ENCODE data around the gene GIT1.
"Not testable (repeated sequence)": the region's sequence is repeated elsewhere in the genome, so short reads cannot be mapped to it uniquely, and the experiment has no call there.

The GIT1 gene

DNA sequence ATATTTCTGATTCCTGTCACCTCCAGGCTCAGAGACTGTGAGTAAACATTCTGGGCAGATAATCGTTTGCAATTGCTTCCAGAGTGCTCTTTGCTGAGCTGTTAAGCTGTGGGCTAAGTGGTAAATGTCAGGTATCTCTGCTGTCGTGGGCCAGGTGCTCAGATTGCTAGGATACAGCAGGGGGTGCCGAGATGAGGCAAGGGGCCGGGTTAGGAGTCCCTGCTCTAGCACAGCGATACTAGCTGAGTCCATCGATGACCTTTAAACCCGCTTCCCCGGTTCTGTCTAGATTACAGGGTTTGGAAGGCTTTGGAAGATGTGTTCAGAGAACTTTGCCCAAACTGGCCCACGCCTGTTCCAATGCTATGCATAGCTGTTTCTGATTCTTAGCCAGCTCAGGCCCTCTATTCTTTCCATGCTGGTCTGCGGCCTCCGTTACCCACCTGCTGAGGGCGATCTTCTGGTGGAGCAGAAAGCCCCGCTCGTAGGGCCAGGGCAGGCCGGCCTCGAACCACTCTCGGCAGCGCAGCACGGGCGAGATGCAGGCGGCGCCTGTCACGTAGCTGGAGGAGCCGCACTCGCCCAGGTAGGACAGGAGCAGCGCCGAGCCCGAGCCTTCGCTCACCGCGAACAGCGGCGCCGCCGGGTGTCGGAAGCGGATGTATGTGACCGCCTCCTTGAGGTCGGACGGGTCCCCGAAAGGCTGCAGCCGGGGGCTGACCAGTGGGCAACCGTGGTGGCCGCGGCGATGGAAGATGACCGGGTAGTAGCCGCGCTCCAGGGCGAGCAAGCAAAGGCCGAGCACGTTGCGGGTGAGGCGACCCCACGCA lies 23.6 kb downstream of the GIT1 start:
- ChIA-PET POLR2A (ENCODE audit: low non-redundant PET) (no interaction called here), CTCF (interaction anchor here (0.6 to 1.4 kb wide), 5 partner anchors 29 to 242 kb away, joined by 3 read pairs; no protein-coding TSS in a partner anchor)
- H3K27ac ChIP-seq = peak overlapping the region; percentile 98
- no peak for TF ChIP-seq CTCF (conservative IDR thresholded peaks at IDR 0.05; ENCODE audit: low read depth)
- no peak for DNase-seq (ENCODE audit: low spot score)

GRCh38 chr17:29563816-29564215 lies 25.6 kb downstream of the GIT1 start:
- no peak for TF ChIP-seq CTCF (conservative IDR thresholded peaks at IDR 0.05; ENCODE audit: low read depth)
- no peak for DNase-seq (ENCODE audit: low spot score)
- no peak overlapping the region for H3K27ac ChIP-seq
- POLR2A ChIA-PET (ENCODE audit: low non-redundant PET) = no interaction called here
- CTCF ChIA-PET = interaction anchor here (0.6 kb wide), 1 partner anchor 60 kb away, joined by 5 read pairs; no protein-coding TSS in a partner anchor

GRCh38 chr17:29562615-29563014 lies 26.8 kb downstream of the GIT1 start:
- no peak for DNase-seq (ENCODE audit: low spot score)
- TF ChIP-seq CTCF (conservative IDR thresholded peaks at IDR 0.05; ENCODE audit: low read depth) = no peak
- ChIA-PET POLR2A (ENCODE audit: low non-redundant PET) (no interaction called here), CTCF (interaction anchor here (0.7 kb wide), 1 partner anchor 10 kb away, joined by 3 read pairs; no protein-coding TSS in a partner anchor)
- H3K27ac ChIP-seq = no peak overlapping the region

- H3K27ac ChIP-seq = no peak overlapping the region
- no peak for TF ChIP-seq CTCF (conservative IDR thresholded peaks at IDR 0.05; ENCODE audit: low read depth)
- POLR2A ChIA-PET (ENCODE audit: low non-redundant PET) = no interaction called here
- CTCF ChIA-PET = interaction anchor here (0.5 to 0.7 kb wide), 3 partner anchors 8 to 83 kb away, joined by 3 to 4 read pairs (median 3); no protein-coding TSS in a partner anchor
- no peak for DNase-seq (ENCODE audit: low spot score)
Observed at GRCh38 chr17:29561554-29562517, 27.6 kb downstream of the GIT1 start.

DNA sequence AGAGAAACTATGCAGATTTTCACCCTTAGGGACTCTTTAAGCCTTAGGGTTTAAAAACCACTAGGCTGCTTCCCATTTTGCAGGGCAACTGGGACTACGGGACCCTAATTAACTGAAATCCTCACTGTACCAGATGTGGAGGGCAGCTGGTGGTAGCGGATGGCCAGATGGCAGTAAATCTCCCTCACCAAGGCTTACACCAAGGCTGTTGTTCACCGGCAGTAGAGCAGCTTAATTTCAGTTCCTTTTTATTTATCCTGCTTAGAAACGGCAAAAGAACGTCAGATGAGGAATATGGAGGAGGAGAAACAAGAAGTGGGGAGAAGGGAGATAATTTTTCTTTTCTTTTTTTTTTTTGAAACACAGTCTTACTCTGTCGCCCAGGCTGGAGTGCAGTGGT lies 29.1 kb downstream of the GIT1 start:
- ChIA-PET CTCF (interaction anchor here (0.6 kb wide), 1 partner anchor 190 kb away, joined by 3 read pairs; no protein-coding TSS in a partner anchor), POLR2A (ENCODE audit: low non-redundant PET) (no interaction called here)
- TF ChIP-seq CTCF (conservative IDR thresholded peaks at IDR 0.05; ENCODE audit: low read depth) = no peak
- no peak for DNase-seq (ENCODE audit: low spot score)
- H3K27ac ChIP-seq = no peak overlapping the region

DNA sequence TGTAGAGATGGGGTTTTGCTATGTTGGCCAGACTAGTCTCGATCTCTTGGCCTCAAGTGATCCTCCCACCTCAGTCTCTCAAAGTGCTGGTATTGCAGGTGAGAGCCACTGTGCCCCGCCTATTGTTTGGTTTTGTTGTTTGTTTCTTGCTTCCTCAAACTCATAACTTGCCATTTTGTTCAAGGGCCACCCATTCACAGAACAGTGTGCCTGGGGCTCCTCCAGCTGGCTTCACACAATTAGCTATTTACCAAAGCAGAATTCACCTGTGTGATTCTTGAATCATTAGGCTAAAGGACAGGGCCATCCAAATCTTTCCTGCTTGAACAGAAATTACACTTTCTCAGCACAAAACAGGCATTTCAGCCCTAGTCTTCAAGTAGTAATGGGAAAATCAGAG lies 29.8 kb downstream of the GIT1 start:
- H3K27ac ChIP-seq = no peak overlapping the region
- ChIA-PET POLR2A (ENCODE audit: low non-redundant PET) (no interaction called here), CTCF (no interaction called here)
- DNase-seq (ENCODE audit: low spot score) = no peak
- no peak for TF ChIP-seq CTCF (conservative IDR thresholded peaks at IDR 0.05; ENCODE audit: low read depth)

DNA sequence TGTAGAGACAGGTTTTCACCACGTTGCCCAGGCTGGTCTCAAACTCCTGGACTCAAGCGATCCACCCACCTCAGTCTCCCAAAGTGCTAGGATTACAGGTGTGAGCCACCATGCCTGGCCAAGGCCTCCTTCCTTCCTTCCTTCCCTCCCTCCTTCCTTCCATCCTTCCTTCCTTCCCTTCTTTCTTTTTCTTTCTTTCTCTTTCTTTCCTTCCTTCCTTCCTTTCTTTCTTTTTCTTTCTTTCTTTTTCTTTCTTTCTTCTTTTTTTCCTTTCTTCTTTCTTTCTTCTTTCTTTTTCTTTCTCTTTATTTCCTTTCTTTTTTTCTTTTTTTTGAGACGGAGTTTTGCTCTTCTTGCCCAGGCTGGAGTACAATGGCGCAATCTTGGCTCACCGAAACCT lies 31.3 kb downstream of the GIT1 start:
- POLR2A ChIA-PET (ENCODE audit: low non-redundant PET); DNase-seq (ENCODE audit: low spot score); H3K27ac ChIP-seq: not testable (repeated sequence)
- CTCF ChIA-PET = interaction anchor here (1.6 kb wide), 1 partner anchor 188 kb away, joined by 3 read pairs; no protein-coding TSS in a partner anchor
